Activated CD8-positive, alpha-beta memory T cell treated with anti-CD3 and anti-CD28 coated beads, Interleukin-2, amount 50 U/mL, for 48 hours (primary cell): ENCODE data around the gene WDR88.
"Not testable (repeated sequence)": the region's sequence is repeated elsewhere in the genome, so short reads cannot be mapped to it uniquely, and the experiment has no call there.

Experiments used
- DNase-seq: peaks from one replicate; pipeline ENCODE4 v3.0.0-alpha.2; 2020

WDR88 gene

DNA sequence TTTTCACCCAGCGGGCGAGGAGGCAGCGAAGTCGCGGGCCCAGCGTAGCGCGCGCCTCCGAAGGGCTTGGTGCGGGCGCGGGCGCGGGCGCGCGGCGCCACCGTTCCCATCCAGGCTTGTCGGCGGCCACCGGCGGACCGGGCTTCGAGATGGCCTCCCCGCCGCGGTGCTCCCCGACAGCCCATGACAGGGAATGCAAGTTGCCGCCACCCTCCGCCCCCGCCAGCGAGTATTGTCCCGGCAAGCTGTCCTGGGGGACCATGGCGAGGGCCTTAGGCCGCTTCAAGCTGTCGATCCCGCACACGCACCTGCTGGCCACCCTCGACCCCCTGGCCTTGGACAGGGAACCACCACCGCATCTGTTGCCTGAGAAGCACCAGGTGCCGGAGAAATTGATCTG, at the start of gene WDR88:
TSS of gene WDR88 (plus strand) at position 94 of the 400 bp plus-strand sequence. CDS start at position 150, 56 bp downstream.
- no peak for DNase-seq

GRCh38 chr19:33085570-33086128, 46.3 kb upstream of the WDR88 start:
- DNase-seq: no peak

DNA sequence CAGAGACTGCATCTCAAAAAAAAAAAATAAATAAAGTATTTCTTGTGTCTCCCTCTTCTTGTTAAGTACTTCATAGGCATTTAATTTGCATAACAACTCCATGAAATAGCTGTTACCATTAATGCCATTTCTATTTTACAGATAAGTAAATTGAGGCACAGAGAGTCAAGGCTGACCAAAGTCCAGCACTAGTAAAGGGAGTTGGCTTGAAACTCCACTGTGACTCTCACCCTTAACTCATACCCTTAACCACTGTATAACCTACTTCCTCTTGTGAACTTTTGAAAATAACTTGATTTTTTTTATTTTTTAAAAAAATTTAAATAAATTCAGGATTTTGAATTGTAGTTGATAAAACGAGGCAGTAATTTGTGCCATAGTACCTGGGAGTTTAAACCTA, 45.0 kb upstream of the WDR88 start:
- no peak for DNase-seq

- DNase-seq: no peak
Observed at GRCh38 chr19:33089010-33089409, 42.9 kb upstream of the WDR88 start.

- no peak for DNase-seq
Observed at GRCh38 chr19:33090179-33090578, 41.7 kb upstream of the WDR88 start.

- no peak for DNase-seq
Observed at GRCh38 chr19:33093420-33094210, 38.3 kb upstream of the WDR88 start.

GRCh38 chr19:33094436-33095067, 37.4 kb upstream of the WDR88 start:
- no peak for DNase-seq

- no peak for DNase-seq
Observed at GRCh38 chr19:33096005-33096404, 35.9 kb upstream of the WDR88 start.

- DNase-seq: no peak
Observed at GRCh38 chr19:33098055-33098534, 33.8 kb upstream of the WDR88 start.

- no peak for DNase-seq
Observed at GRCh38 chr19:33100894-33101644, 30.8 kb upstream of the WDR88 start.

- no peak for DNase-seq
Observed at GRCh38 chr19:33102893-33103292, 29.0 kb upstream of the WDR88 start.

GRCh38 chr19:33108161-33108560, 23.8 kb upstream of the WDR88 start:
- no peak for DNase-seq

DNA sequence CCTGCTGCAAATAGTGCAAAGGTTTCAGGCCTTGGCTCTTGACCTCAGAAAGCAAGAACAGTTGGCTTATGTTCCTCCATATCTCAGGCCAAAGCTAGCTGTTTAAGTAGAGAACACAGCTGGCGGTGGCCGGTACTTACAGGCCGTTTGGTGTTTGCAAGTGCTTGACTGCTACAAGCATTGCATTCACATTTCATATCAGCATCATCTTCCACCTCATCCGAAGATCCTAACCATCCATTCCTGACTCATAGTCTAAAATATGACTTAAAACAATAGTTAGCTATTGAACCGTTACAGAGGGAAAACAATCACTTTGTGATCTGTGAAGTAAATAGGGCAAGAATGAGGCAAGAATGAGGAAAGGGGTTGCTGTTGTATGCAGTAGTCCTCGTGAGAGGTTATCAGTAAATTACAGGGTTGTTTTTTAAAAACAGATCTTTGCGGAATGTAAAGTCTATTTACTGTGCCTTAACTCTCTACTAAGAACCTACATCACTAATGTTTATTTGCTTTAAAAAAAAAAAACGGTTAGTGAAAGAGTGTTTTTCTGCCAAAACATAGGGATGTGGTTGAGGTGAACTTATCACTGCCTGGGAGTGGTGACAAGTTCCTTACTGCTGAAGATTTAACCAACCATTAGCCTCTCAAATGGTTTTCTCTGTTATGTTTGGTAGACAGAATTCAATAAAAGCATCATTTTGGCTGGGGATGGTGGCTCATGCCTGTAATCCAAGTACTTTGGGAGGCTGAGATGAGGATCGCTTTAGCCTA, 21.6 kb upstream of the WDR88 start:
- DNase-seq: no peak

- DNase-seq: no peak
Observed at GRCh38 chr19:33111587-33111986, 20.3 kb upstream of the WDR88 start.

DNA sequence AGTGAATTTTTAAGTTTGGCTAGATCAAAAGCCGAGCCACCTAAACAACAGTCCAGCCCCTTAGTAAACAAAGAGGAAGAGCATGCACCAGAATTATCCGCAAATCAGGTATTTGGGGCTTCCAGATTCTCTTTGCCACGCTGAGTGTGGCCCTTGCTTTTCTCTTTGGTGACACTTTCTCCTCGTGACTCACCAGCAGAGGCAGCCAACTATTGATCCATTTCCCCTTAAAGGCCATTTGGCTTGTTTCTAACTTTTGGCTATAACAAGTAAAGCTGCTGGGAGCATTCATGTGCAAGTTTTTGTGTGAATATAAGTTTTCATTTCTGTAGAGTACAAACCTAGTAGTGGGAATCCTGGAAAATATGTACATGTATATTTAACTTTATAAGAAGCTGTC, 17.6 kb upstream of the WDR88 start:
- no peak for DNase-seq

DNA sequence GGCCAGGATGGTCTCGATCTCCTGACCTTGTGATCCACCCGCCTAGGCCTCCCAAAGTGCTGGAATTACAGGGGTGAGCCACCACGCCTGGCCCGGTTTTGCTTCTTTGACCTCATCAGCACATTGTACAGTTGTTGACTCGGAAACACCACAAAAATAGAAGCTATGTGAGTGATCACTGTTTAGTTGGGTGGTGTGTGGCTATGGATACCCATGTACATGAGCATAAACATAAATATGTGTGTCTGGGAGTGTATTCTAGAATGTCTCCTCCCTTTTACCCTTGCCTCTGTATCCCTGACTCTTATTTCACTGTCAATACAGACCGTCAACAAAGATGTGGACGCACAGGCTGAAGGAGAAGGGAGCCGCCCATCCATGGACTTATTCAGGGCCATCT, 14.4 kb upstream of the WDR88 start:
- DNase-seq: no peak

DNA sequence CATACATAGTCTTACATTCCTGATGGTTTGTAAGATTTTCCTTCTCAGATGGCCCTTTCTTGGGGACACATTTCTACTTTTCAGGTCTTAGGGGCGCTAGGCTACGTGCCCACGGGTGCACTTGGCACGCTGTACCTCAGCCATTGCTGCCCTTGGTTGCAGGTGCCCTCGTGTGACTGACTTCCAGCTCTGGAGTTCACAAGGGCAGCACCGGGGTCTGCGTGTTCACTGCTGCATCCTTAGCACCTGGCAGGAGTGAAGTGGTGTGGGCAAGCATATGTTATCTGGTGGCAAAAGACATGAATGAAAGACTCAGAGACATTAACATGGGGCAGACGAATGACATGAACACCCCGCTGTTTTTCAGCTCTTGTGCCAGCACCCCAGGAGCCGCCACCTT, 13.3 kb upstream of the WDR88 start:
- no peak for DNase-seq

- no peak for DNase-seq
Observed at GRCh38 chr19:33124207-33125098, 7.5 kb upstream of the WDR88 start.

GRCh38 chr19:33125929-33126388, 6.0 kb upstream of the WDR88 start:
- peak; percentile 72 for DNase-seq

- DNase-seq: not testable (repeated sequence)
Observed at GRCh38 chr19:33126712-33127111, 5.2 kb upstream of the WDR88 start.

GRCh38 chr19:33129901-33130300, 2.0 kb upstream of the WDR88 start:
- DNase-seq: no peak
